Measurements from ENCODE around the gene SARS2. TPM values are rescaled to one million over a fixed set of nuclear protein-coding genes. Genes with fewer than 3 reads are reported as not detected.
A peak's percentile ranks its signal among the peaks of the same experiment; 100 is the strongest.
"Not testable (repeated sequence)": the region's sequence is repeated elsewhere in the genome, so short reads cannot be mapped to it uniquely, and the experiment has no call there.

The SARS2 gene, protein sequence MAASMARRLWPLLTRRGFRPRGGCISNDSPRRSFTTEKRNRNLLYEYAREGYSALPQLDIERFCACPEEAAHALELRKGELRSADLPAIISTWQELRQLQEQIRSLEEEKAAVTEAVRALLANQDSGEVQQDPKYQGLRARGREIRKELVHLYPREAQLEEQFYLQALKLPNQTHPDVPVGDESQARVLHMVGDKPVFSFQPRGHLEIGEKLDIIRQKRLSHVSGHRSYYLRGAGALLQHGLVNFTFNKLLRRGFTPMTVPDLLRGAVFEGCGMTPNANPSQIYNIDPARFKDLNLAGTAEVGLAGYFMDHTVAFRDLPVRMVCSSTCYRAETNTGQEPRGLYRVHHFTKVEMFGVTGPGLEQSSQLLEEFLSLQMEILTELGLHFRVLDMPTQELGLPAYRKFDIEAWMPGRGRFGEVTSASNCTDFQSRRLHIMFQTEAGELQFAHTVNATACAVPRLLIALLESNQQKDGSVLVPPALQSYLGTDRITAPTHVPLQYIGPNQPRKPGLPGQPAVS
- 16.8 and 17.0 TPM in 2 replicates for total RNA-seq

DNA sequence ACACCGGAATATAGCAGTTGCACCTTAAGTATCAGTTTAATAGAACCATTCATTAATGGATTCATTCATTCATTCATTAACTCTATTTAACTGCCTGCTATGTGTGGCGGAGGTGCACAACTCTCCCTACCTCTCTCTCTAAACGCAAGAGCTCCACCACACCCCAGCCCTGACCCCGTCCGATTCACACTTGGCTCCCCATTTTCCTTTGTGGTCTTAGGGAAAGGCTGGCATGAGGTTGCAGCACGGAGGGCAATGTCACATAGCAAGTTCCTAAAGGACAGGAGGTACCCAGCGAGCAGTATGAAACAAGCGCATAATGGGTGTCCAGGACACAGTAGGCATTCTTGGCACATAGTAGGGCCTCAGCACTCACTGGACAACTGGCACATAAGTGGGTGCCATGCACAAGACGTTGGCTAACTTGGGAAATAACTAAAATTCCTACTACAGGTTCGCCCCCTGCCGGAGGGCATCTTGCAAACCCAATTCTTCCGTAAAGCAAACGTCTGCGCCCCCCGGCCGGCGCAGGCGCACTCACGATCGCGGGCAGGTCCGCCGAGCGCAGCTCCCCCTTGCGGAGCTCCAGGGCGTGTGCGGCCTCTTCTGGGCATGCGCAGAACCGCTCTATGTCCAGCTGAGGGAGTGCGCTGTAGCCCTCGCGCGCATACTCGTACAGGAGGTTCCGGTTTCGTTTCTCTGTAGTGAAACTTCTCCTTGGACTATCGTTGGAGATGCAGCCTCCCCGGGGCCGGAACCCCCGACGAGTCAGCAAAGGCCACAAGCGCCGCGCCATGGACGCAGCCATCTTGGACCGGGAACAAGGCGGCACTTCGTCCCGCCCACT is at the start of gene SARS2:
TSS of gene SARS2 (minus strand) at position 835 of the 847 bp plus-strand sequence. CDS start at position 808, 27 bp downstream.
- peak; percentile 88 for DNase-seq (ENCODE audit: low read depth)

DNA sequence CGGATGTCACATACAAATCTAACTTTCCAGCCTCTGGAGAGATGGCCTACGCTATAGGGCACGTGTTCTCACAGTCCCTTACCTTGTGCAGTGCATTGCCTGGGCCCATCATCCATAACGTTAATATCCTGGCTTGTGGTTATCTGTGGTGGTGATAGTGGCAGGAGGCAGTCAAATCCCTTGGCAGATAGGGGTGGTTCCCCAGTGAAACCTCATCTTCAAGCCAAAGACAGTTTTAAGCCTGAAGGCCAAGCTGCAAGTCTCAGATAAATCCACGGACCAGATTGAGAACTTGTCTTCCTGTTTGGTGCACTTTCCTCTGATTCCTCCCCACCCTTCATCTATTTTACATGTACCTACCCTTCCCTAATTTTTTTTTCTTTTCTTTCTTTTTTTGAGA is 49.2 kb upstream of the SARS2 start:
- no peak for DNase-seq (ENCODE audit: low read depth)

DNA sequence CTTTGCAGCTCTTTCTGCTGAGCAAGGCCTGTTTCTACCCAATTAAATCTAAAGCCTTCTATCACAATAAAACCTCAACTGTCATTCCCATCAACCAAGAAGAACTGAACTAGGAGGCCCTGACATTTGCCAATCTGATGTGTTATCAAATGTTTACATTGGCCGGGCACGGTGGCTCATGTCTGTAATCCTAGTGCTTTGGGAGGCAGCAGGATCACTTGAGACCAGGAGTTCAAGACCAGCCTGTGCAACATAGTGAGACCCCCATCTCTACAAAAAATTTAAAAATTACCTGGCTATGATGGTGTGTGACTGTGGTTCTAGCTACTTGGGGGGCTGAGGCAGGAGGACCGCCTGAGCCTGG is 47.7 kb upstream of the SARS2 start:
- no peak for DNase-seq (ENCODE audit: low read depth)

DNA sequence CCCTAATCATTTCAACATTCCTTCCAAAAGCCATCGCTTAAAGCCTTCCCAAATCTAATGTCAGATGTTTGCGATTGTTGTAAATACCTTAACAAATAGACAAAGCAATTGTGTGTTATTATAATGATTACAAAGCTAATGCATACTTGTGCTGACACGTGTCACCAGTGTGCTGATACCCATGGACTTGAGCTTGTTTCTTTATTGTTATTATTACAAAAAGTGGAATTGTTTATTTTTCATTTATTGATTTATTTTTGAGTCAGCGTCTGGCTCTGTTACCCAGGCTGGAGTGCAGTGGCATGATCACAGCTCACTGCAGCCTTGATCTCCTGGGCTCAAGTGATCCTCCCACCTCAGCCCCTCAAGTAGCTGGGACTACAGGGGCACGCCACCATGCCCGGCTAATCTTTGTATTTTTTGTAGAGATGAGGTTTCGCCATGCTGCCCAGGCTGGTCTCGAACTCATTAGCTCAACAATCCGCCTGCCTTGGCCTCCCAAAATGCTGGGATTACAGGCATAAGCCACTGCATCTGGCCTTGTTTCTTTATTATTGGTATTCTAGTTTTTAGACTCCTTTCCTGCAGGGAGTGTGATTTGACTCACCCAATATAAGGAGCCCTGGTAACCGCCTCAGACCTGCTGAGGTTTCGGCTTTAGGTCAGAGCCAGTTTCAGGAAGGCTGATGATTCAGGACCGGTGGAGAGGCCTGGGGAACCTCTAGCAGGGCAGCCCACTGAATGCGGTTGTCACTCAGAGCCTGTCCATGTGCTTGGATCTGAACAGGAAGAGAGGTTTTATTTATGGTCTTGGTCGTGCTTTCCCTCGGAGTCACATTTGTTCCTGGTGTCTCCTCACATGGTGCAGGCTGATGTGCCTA is 47.1 kb upstream of the SARS2 start:
- DNase-seq (ENCODE audit: low read depth): peak; percentile 88

DNA sequence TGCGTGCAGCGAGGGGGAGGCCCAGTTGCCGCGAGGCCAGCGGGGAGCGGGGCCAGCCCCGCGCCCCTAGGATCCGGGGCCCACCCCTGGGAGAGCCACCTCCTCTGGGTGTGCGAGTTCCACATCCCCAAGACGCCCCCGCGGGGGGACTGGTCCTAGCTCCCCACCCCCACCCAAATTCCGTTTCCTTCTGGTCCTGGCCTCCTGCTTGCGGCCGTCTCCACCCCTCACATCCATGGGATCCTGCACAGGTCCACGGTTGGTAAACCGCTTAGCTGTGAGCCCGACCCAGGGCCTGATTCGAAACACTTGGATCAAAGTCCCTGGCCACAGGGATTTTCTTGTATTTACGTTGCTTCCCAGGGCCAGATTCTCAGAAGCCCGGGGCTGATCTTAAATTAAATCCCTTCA is 45.3 kb upstream of the SARS2 start:
- DNase-seq (ENCODE audit: low read depth): peak; percentile 79

DNA sequence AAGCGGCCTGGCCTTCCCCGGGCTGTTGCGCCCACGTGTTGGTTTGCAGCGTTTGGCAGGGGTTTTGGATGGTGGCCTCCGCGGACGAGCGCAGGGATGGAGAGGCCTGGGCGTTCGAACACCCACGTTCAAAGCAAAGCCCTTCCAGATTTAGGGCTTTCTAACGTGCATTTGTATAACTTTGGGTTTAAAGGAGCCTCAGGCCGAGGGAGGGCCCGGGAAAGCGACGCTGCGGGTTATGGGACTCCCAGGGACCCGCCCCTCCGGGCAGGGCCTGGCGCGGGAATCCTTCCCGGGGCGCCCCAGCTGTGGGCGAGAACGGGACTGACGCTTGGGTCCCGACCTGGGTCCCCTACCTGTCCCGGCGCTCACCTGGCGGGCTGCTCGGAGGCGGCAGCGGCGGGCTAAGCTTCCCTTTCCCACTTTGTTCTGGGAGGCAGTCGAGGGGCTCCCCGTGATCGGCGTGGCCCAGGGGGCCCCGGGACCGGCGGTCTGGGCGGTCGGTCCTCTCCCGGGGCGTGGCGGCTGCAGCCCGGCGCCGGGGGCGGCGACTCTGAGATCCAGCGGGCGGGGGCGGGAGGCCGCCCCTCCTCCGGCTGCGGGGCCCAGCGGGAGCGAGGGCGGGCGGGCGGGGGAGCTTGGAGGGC is 44.8 kb upstream of the SARS2 start, which contains the start of gene FBXO17:
TSS of gene FBXO17 (minus strand) at position 529 of the 647 bp plus-strand sequence. CDS start 25,423 bp downstream, outside the sequence.
- DNase-seq (ENCODE audit: low read depth): peak; percentile 36

DNA sequence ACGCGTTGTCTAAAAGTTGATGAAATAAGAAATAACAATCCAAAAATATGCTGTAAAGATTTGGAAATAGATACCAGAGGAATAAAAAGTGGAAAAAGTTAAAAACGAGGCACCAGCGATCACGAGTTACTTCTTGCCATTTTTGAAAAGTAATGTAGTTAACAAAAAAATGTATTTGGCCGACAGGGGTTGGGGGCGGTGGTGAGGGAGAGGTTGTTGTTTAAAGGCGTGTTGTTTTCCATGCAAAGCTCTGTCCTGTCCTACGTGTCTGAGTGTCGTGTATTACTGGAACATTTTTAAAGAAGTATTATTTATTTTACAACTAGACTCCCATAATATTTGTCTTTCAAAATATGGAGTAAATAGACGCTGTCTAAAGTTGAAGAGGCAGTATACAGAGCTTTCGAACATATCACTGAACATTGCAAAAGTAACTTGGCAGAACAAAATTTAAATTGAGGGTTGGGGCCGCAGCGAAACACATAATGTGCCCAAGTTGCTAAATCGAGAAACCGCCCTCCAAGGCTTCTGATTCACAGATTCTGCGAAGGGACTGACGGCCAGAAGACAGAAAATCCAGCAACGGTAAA is 44.2 kb upstream of the SARS2 start:
- no peak for DNase-seq (ENCODE audit: low read depth)

DNA sequence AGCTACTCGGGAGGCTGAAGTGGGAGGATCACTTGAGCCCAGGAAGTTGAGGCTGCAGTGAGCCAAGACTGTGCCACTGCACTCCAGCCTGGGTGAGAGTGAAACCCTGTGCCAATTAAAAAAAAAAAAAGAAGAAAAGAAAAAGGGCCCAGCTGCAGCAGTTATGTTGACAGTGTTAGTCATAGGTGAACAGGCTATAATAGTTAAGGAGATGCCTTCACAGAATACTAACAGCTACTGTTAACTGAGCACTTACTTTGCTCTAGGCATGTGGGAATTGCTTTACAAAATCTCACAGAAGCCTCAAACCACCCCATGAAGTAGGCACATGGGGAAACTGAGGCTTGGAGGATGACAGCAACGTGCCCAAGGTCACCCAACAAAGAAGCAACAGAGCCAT is 41.1 kb upstream of the SARS2 start:
- DNase-seq (ENCODE audit: low read depth): peak; percentile 35

DNA sequence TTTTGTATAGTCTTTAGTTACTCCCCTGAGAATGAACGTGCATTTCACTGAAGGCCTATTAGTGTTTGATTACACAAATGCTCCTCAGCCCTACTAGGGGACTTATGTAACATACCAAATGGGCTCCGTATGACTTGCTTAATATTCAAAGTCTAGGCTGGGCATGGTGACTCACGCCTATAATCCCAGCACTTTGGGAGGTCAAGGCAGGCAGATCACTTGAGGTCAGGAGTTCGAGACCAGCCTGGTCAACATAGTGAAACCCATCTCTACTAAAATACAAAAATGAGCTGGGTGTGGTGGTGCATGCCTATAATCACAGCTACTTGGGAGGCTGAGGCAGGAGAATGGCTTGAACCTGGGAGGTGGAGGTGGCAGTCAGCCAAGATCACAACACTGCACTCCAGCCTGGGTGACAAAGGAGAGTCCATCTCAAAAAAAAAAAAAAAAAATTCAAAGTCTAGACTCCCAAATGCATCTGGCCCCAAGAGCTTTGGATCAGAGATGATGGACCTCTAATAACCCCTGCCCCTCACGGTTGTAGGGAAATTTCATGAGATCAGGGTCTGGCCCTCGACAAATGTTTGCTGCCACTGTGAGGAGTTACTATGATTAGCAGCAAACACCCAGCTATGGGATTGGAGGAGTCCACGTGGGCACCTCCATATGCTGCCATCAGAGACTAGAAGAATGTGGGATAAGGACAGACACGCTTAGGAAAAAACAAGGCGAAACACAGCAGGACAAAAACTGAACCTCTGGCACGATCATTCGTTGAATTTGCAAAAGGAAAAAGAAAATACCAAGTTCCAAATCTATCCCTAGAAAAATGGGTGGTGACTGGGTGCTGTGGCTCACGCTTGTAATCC is 40.3 kb upstream of the SARS2 start:
- DNase-seq (ENCODE audit: low read depth): peak; percentile 65

DNA sequence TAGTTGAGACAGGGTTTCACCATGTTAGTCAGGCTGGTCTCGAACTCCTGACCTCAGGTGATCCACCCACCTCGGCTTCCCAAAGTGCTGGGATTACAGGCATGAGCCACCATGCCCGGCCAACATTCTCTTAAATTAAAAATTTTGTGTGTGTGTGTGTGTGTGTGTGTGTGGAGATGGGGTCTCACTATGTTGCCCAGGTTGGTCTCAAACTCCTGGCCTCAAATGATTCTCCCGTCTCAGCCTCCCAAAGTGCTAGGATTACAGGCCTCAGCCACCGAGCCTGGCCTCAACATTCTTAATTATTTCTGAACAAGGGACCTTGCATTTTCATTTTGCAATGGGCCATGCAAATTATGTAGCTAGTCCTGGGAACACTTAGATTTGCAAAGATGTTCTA is 35.6 kb upstream of the SARS2 start:
- not testable (repeated sequence) for DNase-seq (ENCODE audit: low read depth)

DNA sequence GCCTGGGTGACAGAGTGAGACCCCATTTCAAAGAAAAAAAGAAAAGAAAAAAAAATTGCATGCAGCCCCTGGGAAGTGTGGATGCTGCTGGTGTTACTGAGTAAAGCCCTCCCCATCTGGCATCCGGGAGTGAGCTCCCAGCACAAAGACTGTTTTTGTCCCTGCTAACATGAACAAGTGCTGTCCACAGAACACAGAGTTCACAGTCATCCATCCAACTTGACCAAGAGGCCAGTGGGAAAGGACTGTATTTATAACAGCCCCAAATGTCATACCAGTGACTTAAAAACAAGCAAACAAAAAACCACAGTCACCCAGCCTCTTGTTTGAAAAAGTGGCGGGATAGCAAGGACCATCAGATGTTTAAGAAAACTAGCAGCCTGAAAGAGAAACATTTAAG is 34.2 kb upstream of the SARS2 start:
- no peak for DNase-seq (ENCODE audit: low read depth)

DNA sequence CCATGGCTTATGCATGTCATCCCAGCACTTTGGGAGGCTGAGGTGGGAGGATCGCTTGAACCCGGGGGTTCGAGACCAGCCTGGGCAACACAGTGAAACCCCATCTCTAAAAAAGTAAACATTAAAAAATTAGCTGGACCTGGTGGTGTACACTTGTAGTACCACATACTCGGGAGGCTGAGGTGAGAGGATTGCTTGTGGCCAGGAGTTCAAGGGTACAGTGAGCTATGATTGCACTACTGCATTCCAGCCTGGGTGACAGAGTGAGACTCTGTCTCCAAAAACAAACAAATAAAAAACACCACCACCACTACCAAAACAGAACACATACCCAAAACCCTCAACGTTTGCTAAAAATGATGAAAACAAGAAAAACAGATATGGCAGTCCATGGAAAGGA is 29.1 kb upstream of the SARS2 start:
- DNase-seq (ENCODE audit: low read depth): no peak

DNA sequence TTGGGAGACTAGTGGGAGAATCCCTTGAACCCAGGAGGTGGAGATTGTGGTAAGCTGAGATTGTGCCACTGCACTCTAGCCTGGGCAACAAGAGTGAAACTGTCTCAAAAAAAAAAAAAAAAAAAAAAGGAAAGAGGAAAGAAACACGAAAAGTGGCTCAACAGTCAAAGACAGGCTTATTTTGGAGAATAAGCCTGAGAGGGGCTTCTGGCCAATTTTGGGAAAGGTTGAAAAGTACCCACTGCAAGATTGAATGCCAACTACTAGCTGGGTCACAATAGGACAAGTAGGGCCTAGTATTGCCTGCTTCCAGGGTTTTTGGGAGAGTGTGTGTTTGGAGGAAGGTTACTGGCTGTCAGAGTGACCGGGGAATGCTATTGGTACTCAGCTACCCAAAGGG is 27.7 kb upstream of the SARS2 start:
- no peak for DNase-seq (ENCODE audit: low read depth)

DNA sequence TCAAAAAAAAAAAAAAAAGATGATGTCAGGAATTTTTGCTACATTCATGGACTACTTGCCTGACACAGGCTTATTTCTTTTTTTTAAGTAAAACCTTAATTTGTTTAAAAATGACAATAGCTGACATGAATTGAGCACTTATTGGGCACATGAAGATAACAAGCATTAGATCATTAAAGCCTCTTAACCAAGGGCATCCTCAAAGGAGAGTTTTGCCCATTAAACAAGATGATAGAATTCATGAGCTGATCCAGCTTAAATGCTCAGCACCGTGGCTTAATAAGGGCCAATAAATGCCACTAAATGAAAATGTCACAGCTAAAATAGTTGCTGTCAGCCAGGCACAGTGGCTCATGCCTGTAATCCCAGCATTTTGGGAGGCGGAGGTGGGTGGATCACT is 25.7 kb upstream of the SARS2 start:
- no peak for DNase-seq (ENCODE audit: low read depth)

DNA sequence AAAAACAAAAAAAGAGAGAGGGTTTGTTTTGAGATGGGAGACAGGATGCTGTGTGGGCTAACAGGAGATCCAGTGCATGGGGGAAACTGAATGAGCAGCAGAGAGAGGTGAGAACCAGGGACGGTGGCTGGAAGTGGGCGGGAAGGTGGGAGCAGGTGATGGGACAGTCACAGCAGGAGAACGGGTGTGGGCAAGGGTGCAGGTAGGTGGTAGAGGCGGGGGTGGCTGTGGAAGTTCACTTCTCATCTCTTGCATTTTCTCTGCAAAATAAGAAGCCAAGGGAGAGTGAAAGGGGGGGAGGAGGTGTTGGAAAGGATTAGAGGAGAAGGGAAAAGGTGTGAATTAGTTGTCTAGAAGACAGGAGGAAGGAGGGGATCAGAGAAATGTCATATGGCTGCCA is 23.1 kb upstream of the SARS2 start:
- no peak for DNase-seq (ENCODE audit: low read depth)

DNA sequence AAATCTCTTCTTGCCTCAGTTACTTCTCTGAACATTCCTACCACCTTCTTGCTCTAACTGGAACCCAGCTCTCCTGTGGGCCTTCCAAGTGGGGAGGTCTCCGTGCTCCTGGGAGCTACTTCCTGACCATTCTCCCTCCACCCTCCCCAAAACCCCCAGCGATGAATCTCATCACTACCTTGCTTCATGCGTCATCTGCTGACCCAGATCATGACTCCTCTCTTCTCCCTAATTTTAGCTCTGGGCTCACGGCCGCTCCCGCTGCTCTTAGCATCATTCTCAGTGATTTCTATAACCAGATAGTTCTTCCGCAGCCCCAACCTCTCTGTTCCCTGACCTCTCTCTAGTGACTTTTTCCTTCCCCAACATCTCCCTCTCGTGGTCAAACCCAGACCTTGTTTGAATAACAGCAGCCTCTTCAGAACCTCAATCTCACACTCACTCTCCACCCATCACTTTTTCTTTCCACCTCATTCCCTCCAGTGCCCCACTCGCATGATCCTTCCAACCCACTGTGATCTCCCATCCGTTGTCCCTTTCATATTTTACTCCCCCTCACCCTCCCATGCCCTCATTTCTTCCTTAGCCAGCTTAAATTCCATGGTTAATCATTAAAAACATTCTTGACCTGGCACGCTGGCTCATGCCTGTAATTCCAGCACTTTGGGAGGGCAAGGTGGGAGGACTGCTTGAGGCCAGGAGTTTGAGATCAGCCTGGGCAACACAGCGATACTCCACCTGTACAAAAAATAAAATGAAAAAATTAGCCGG is 22.0 kb upstream of the SARS2 start:
- peak; percentile 91 for DNase-seq (ENCODE audit: low read depth)

DNA sequence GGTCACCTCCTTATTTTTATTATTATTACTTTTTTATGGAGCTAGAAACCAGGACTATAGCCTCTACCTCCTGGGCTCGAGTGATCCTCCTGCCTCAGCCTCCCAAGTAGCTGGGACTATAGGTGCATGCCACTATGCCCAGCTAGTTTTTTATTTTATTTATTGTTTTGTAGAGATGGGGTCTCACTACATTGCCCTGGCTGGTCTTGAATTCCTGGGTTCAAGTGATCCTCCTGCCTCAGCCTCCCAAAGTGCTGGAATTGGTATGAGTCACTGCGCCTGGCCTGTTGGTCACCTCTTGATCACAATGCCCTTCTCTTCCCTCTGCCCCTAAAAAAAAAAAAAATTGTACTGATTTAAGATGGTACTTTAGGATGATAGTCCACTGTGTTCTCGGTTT is 20.6 kb upstream of the SARS2 start:
- DNase-seq (ENCODE audit: low read depth): no peak

DNA sequence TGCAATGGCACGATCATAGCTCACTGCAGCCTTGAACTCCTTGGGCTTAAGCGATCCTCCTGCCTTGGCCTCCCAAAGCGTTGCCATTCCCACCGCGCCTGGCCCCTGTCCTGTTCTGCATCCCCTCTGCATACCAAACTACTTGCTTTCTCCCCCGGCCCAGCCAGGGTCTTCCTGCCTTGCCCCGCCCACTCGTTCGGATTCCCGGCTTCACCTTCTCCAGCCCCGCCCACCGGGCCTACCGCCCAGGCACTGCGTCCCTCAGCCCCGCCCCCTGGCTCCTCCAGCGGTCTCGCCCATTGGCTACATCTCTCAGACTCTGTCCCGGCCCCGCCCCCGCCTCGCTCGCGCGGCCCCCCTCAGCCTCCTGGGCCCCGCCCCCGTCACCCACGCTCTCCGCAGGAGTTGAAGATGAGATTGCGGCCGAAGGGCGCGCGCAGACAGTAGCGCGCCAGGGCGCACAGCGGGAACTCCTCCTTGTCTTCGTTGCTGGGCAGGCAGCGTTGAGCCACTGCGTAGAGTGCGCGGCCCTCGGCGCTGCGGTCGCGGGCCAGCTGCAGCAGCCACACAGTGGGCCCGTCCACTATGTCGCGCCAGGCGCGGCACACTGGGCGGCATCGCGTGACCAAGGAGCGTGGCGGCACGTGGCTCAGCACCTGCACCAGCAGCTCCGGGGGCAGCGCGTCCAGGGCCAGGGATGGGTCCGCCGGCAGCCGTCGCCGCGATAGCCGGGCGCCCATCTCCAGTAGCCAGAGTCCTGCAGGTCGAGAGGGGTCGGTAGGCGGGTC is 19.2 kb upstream of the SARS2 start:
- peak; percentile 54 for DNase-seq (ENCODE audit: low read depth)
